Measurements from ENCODE around the gene ATP8B1.
A peak's percentile ranks its signal among the peaks of the same experiment; 100 is the strongest.

DNA sequence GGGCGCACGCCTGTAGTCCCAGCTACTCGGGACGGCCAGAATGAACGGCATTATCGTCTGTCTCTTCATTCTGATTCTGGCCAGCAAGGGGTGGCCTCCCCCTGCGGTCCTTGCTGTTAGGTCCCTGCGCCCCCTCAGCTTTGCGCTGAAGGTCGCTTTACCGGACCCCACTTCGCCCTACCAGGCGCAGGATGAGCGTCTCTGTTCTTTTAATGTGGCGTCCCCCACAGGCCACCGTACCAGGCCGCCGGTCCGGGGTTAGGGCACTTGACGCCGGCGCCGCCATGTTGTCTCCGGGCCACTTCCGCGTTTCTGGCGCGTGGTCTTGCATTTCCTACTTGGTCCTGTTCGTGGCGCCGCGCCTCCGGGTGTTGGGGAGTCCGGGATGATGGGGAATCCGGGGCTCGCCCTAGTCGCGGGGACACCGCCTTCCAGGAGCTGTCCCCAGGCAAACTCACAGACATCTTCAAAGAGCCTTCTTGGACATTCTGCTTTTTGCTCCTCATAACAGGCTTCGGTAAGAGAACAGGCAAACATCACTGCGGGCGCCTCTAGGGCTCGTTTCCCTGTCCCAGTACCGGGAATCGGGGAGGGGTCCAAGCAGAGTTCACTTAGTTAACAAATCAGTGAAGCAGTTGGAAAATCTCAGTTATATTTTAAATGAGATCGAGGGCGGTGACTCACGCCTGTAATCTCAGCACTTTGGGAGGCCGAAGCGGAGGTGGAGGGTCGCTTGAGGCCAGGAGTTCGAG is 172.9 kb downstream of the ATP8B1 start:
- no peak for TF ChIP-seq RXRA (IDR thresholded peaks at IDR 0.05; ENCODE audit: insufficient read depth, low read depth, low read length)
- TF ChIP-seq RBBP5 (IDR thresholded peaks at IDR 0.05; ENCODE audit: borderline replicate concordance, low read depth, low read length) = no peak
- 0 out of 2 replicates have a peak, but pooled peaks have one; percentile 61 for TF ChIP-seq TCF12 (IDR thresholded peaks at IDR 0.05; ENCODE audit: low read depth, low read length)
- TF ChIP-seq, protein P1, sequence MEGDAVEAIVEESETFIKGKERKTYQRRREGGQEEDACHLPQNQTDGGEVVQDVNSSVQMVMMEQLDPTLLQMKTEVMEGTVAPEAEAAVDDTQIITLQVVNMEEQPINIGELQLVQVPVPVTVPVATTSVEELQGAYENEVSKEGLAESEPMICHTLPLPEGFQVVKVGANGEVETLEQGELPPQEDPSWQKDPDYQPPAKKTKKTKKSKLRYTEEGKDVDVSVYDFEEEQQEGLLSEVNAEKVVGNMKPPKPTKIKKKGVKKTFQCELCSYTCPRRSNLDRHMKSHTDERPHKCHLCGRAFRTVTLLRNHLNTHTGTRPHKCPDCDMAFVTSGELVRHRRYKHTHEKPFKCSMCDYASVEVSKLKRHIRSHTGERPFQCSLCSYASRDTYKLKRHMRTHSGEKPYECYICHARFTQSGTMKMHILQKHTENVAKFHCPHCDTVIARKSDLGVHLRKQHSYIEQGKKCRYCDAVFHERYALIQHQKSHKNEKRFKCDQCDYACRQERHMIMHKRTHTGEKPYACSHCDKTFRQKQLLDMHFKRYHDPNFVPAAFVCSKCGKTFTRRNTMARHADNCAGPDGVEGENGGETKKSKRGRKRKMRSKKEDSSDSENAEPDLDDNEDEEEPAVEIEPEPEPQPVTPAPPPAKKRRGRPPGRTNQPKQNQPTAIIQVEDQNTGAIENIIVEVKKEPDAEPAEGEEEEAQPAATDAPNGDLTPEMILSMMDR (IDR thresholded peaks at IDR 0.05; ENCODE audit: control extremely low read depth in 1 of 3, insufficient read depth in 1 of 3, low read depth in 1 of 3, low read length in 3 of 3) = peak; percentile 71 to 76 (median 76)
- no peak for TF ChIP-seq SUZ12 (IDR thresholded peaks at IDR 0.05; ENCODE audit: low read length)
- no peak for TF ChIP-seq SP1 (IDR thresholded peaks at IDR 0.05; ENCODE audit: low read depth, low read length)
- TF ChIP-seq, protein P2, sequence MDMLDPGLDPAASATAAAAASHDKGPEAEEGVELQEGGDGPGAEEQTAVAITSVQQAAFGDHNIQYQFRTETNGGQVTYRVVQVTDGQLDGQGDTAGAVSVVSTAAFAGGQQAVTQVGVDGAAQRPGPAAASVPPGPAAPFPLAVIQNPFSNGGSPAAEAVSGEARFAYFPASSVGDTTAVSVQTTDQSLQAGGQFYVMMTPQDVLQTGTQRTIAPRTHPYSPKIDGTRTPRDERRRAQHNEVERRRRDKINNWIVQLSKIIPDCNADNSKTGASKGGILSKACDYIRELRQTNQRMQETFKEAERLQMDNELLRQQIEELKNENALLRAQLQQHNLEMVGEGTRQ (IDR thresholded peaks at IDR 0.05; ENCODE audit: low read length) = no peak
- TF ChIP-seq TAF1 (IDR thresholded peaks at IDR 0.05; ENCODE audit: low read depth, low read length) = peak; percentile 77
- no peak for TF ChIP-seq GTF2F1 (IDR thresholded peaks at IDR 0.05; ENCODE audit: borderline replicate concordance, low read depth, low read length)
- TF ChIP-seq BRCA1 (IDR thresholded peaks at IDR 0.05; ENCODE audit: low read depth, low read length) = no peak
- TF ChIP-seq, protein P3, sequence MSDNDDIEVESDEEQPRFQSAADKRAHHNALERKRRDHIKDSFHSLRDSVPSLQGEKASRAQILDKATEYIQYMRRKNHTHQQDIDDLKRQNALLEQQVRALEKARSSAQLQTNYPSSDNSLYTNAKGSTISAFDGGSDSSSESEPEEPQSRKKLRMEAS (IDR thresholded peaks at IDR 0.05) = peak; percentile 97
- no peak for TF ChIP-seq JUN (IDR thresholded peaks at IDR 0.05; ENCODE audit: low read depth, low read length)

Measured in H1 (cell line).